Measurements from ENCODE around the gene SYTL3. TPM values are rescaled to one million over a fixed set of nuclear protein-coding genes. Genes with fewer than 3 reads are reported as not detected.
A peak's percentile ranks its signal among the peaks of the same experiment; 100 is the strongest.

The SYTL3 gene
- total and polyA plus RNA-seq, 10 of the 15 experiments (the other 5 are each of a cell fraction or from before 2014, with no cell fraction given), result 3.3 to 12.1 (median 6.9) TPM

GRCh38 chr6:158803733-158804143 is 153.9 kb downstream of the SYTL3 start (continued):
- no peak for TF ChIP-seq ZBTB40 (IDR thresholded peaks at IDR 0.05; ENCODE audit: borderline replicate concordance)
- no peak for TF ChIP-seq ZNF24 (IDR thresholded peaks at IDR 0.05)
- TF ChIP-seq USF2 (IDR thresholded peaks at IDR 0.05; ENCODE audit: borderline replicate concordance, low read depth, low read length), result no peak
- no peak for TF ChIP-seq ESRRA (IDR thresholded peaks at IDR 0.05; ENCODE audit: low read length)
- TF ChIP-seq ETV6 (conservative IDR thresholded peaks at IDR 0.05 in 1 of 2, IDR thresholded peaks at IDR 0.05 in 1 of 2; ENCODE audit: borderline replicate concordance in 1 of 2, low read depth in 1 of 2), result peak in 1 of 2 experiments; percentile 85; a peak in 2 of 4 replicates
- TF ChIP-seq IKZF1 (conservative IDR thresholded peaks at IDR 0.05), result peak; percentile 23; the same call in 1 of the 2 replicates
- no peak for TF ChIP-seq RAD21 (IDR thresholded peaks at IDR 0.05; ENCODE audit: insufficient read depth, low read depth, low read length)
- TF ChIP-seq PML (IDR thresholded peaks at IDR 0.05; ENCODE audit: low read length), result no peak
- TF ChIP-seq CTCF (IDR thresholded peaks at IDR 0.05 in 2 of 3, conservative IDR thresholded peaks at IDR 0.05 in 1 of 3; ENCODE audit: control insufficient read depth in 2 of 3, extremely low read depth in 1 of 3, insufficient read depth in 1 of 3, low read depth in 3 of 3, low read length in 3 of 3), result no peak
- peak; percentile 91 for TF ChIP-seq RUNX3 (IDR thresholded peaks at IDR 0.05; ENCODE audit: low read length)
- TF ChIP-seq LARP7 (IDR thresholded peaks at IDR 0.05), result no peak
- peak; percentile 22; the same call in 1 of the 2 replicates for TF ChIP-seq CREB1 (IDR thresholded peaks at IDR 0.05; ENCODE audit: low read depth)
- TF ChIP-seq FOS (IDR thresholded peaks at IDR 0.05; ENCODE audit: borderline replicate concordance, extremely low read depth, insufficient read length), result no peak
- TF ChIP-seq RELB (IDR thresholded peaks at IDR 0.05; ENCODE audit: low read depth), result no peak
- peak; percentile 22; the same call in 1 of the 2 replicates for TF ChIP-seq YY1 (IDR thresholded peaks at IDR 0.05; ENCODE audit: low read depth, low read length)
- peak; percentile 37; the same call in 1 of the 2 replicates for TF ChIP-seq EED (IDR thresholded peaks at IDR 0.05; ENCODE audit: low read depth)
- peak; percentile 36; the same call in 1 of the 2 replicates for TF ChIP-seq BCL11A (IDR thresholded peaks at IDR 0.05; ENCODE audit: low read depth, low read length)
- no peak for TF ChIP-seq E4F1 (IDR thresholded peaks at IDR 0.05; ENCODE audit: borderline replicate concordance, partially characterized antibody)
- no peak for TF ChIP-seq KAT2A (conservative IDR thresholded peaks at IDR 0.05; ENCODE audit: control insufficient read depth, low read depth, low read length)
- no peak for TF ChIP-seq BRCA1 (IDR thresholded peaks at IDR 0.05; ENCODE audit: low read depth, low read length)

Measured in GM12878 (cell line).